Peyer's patch (tissue), 4 donors: Measurements from ENCODE around the gene C1orf105. TPM values are rescaled to one million over a fixed set of nuclear protein-coding genes. Genes with fewer than 3 reads are reported as not detected.

Experiments used
- DNase-seq, 3 donors: peaks; one replicate each; pipeline ENCODE4 v3.0.0-alpha.2; 2017 to 2019
- H3K27ac ChIP-seq, 4 donors: fragments of 200-600 bp; sonication (generic); one replicate each; pipeline ENCODE4 v1.5.1; 2016 to 2019
- H3K27me3 ChIP-seq, 2 donors: fragments of 200-600 bp; sonication (generic); one replicate each; pipeline ENCODE4 v1.5.1; 2019
- H3K36me3 ChIP-seq, 3 donors: fragments of 200-600 bp; sonication (generic); one replicate each; pipeline ENCODE4 v1.5.1; 2016 to 2019
- H3K4me1 ChIP-seq, 4 donors: fragments of 200-600 bp; sonication (generic); one replicate each; pipeline ENCODE4 v1.5.1; 2016 to 2019
- H3K4me3 ChIP-seq, 4 donors: fragments of 200-600 bp; sonication (generic); 1 replicate in 3 of 4; 2 replicates in 1 of 4; pipeline ENCODE4 v1.5.1; 2016 to 2019; ENCODE audit warnings: mild to moderate bottlenecking in 1 of 4
- H3K9me3 ChIP-seq, 4 donors: fragments of 200-600 bp; sonication (generic); one replicate each; pipeline ENCODE4 v1.5.1; 2016 to 2019; ENCODE audit warnings: mild to moderate bottlenecking in 1 of 4
- POLR2A ChIP-seq, 2 donors: fragments of 450-650 bp; IDR thresholded peaks; one replicate each; pipeline ENCODE4 v1.5.1; 2017; ENCODE audit warnings: antibody characterized with exemption in 2 of 2, mild to moderate bottlenecking in 2 of 2, moderate library complexity in 2 of 2
- total RNA-seq, 4 donors: library from RNA; depleted of rRNA; stranded (reverse); fragments of >200 nt; gene quantifications; one replicate each; pipeline ENCODE4 v1.1.0, GENCODE V29; 2016
- TF ChIP-seq, protein P1 (sequence below), 6 experiments: fragments of 450-650 bp in 4 of 6; fragments of 200-600 bp in 2 of 6; sonication (generic) in 1 of 6; IDR thresholded peaks; one replicate each; pipeline ENCODE4 v1.5.1; 2017 to 2019; ENCODE audit warnings: antibody characterized with exemption in 6 of 6, mild to moderate bottlenecking in 3 of 6, moderate library complexity in 1 of 6

Gene C1orf105
- total RNA-seq, 4 donors from 2014 or later, result not detected

- Histone ChIP-seq H3K4me3 (no peak overlapping the region), H3K4me1 (peaks cover 0 to 13% (median 5%) of the 10 kb centered on the region in 4 donors), H3K27me3 (no peaks in the 10 kb centered on the region), H3K27ac (no peak overlapping the region), H3K9me3 (no peaks in the 10 kb centered on the region), H3K36me3 (no peaks in the 10 kb centered on the region)
- DNase-seq, result no peak
- TF ChIP-seq POLR2A (IDR thresholded peaks at IDR 0.05), result no peak
- TF ChIP-seq, protein P1, sequence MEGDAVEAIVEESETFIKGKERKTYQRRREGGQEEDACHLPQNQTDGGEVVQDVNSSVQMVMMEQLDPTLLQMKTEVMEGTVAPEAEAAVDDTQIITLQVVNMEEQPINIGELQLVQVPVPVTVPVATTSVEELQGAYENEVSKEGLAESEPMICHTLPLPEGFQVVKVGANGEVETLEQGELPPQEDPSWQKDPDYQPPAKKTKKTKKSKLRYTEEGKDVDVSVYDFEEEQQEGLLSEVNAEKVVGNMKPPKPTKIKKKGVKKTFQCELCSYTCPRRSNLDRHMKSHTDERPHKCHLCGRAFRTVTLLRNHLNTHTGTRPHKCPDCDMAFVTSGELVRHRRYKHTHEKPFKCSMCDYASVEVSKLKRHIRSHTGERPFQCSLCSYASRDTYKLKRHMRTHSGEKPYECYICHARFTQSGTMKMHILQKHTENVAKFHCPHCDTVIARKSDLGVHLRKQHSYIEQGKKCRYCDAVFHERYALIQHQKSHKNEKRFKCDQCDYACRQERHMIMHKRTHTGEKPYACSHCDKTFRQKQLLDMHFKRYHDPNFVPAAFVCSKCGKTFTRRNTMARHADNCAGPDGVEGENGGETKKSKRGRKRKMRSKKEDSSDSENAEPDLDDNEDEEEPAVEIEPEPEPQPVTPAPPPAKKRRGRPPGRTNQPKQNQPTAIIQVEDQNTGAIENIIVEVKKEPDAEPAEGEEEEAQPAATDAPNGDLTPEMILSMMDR (IDR thresholded peaks at IDR 0.05), result no peak
Measured at GRCh38 chr1:172402878-172403569, 17.5 kb upstream of the C1orf105 start.

DNA sequence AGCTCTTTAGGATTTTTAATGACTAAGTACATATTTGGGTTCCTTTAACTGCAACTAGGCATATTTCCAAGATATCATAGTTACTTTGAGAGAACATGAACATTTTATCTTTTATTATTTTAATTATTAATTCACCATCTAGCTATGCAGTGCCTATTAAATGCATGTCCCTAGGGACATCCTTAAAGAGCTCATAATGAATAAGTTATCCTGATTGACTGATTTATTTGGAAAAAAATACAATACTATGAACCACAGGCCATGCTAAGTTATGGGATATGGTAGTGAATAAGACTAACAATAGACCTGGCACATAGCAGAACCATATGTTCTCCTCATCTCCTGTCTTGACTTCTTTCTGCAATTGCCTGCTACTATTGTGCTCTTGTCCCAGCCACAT is 16.4 kb upstream of the C1orf105 start:
- H3K27ac ChIP-seq, result no peak overlapping the region
- no peak overlapping the region for H3K4me3 ChIP-seq
- no peaks in the 10 kb centered on the region for H3K9me3 ChIP-seq
- peaks cover 0 to 10% (median 1%) of the 10 kb centered on the region in 4 donors for H3K4me1 ChIP-seq
- no peak for DNase-seq
- no peaks in the 10 kb centered on the region for H3K27me3 ChIP-seq
- H3K36me3 ChIP-seq, result no peaks in the 10 kb centered on the region
- TF ChIP-seq, protein P1 (IDR thresholded peaks at IDR 0.05), result no peak
- TF ChIP-seq POLR2A (IDR thresholded peaks at IDR 0.05), result no peak

DNA sequence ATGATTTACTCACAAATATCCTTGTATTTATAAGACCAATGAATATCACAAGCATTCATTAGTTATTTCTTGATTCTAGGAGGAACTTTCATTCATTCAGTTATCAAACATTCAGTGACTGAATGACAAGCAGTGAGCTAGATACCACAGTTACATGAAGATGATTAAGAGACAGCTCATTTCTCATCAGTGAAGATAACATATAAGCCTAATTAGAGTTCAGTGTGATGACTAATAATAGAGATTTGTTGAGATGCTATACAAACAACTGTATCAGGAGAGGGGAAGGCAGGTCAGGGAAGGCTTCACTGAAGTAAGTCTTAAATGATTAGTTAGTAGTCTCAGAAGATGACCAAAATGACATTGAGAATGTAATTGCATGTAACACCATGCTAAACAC is 14.6 kb upstream of the C1orf105 start:
- H3K27ac ChIP-seq, result no peak overlapping the region
- no peaks in the 10 kb centered on the region for H3K9me3 ChIP-seq
- no peaks in the 10 kb centered on the region for H3K36me3 ChIP-seq
- no peak for DNase-seq
- no peak overlapping the region for H3K4me3 ChIP-seq
- TF ChIP-seq, protein P1 (IDR thresholded peaks at IDR 0.05), result no peak
- no peak for TF ChIP-seq POLR2A (IDR thresholded peaks at IDR 0.05)
- H3K27me3 ChIP-seq, result no peaks in the 10 kb centered on the region
- no peaks in the 10 kb centered on the region for H3K4me1 ChIP-seq

DNA sequence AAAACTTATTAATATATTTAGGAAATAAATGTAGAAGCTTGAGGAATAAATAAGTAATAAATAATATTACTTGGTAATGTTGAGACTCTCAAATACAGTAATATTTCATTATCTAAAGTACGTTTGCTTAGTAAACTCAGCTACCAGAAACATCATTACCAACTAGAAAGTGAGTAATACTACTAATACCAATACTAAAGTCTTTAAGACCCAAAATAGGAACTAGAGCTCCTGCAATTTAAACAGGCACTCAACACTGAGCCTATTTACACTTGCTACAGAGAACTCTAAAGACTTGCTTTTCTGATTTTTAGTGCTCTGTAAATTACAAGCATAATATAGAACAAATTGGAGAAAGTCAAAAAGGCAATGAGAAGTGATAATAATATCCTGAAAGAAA is 13.5 kb upstream of the C1orf105 start:
- no peak for DNase-seq
- no peaks in the 10 kb centered on the region for H3K36me3 ChIP-seq
- no peaks in the 10 kb centered on the region for H3K27me3 ChIP-seq
- TF ChIP-seq, protein P1 (IDR thresholded peaks at IDR 0.05), result no peak
- H3K4me1 ChIP-seq, result no peaks in the 10 kb centered on the region
- no peak overlapping the region for H3K27ac ChIP-seq
- no peaks in the 10 kb centered on the region for H3K9me3 ChIP-seq
- no peak overlapping the region for H3K4me3 ChIP-seq

DNA sequence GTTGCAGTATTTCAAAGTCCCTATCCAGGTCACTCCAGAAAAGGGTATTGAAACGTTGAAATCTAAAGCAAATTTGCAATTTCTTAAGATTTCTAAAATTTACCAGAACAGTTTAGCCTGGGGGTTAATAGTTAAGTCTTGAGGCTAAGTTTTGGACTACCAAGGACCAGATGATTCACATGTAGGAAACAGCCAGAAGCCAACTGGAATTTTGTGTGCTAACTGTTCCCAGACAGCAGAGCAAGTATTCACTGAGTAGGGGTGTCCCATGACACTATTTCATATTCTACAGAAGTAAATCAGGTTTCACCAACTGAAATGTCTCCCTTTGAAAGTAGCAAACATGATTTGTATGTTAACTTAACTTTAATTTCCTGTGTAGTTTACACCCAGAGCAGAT is 11.5 kb upstream of the C1orf105 start:
- Histone ChIP-seq H3K4me1 (no peaks in the 10 kb centered on the region), H3K36me3 (no peaks in the 10 kb centered on the region), H3K27me3 (no peaks in the 10 kb centered on the region), H3K4me3 (no peak overlapping the region), H3K9me3 (no peaks in the 10 kb centered on the region), H3K27ac (no peak overlapping the region)
- no peak for DNase-seq
- TF ChIP-seq, protein P1 (IDR thresholded peaks at IDR 0.05), result no peak
- TF ChIP-seq POLR2A (IDR thresholded peaks at IDR 0.05), result no peak

DNA sequence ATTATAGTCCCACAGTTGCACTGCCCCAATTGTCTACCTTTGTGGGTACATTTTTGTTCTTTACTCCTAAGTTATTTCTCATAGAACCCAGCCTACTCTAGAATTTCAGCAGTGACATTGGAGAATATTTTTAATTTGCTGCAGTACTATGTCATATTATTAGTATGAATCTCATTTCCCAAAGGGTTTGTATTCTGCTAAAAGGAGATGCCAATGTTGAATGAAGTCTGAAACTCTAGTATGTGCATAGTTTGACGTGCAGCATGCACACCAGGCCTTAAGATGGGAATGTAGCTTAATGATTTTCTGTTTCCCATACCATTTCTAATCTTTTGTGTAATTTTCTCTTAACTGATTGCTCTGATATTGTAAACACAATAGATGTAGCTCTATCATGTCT is 10.5 kb upstream of the C1orf105 start:
- H3K4me3 ChIP-seq, result no peak overlapping the region
- H3K27ac ChIP-seq, result no peak overlapping the region
- DNase-seq, result no peak
- H3K27me3 ChIP-seq, result no peaks in the 10 kb centered on the region
- TF ChIP-seq, protein P1 (IDR thresholded peaks at IDR 0.05), result no peak
- TF ChIP-seq POLR2A (IDR thresholded peaks at IDR 0.05), result no peak
- no peaks in the 10 kb centered on the region for H3K9me3 ChIP-seq
- H3K36me3 ChIP-seq, result no peaks in the 10 kb centered on the region
- H3K4me1 ChIP-seq, result no peaks in the 10 kb centered on the region
